Measurements from ENCODE around the gene OTOR. TPM values are rescaled to one million over a fixed set of nuclear protein-coding genes. Genes with fewer than 3 reads are reported as not detected.

The OTOR gene
- total RNA-seq: not detected in 2 replicates

GRCh38 chr20:16748308-16748900 is at the start of gene OTOR:
OTOR (plus strand) TSS chr20:16748358; CDS start chr20:16748402, 44 bp downstream.

DNA sequence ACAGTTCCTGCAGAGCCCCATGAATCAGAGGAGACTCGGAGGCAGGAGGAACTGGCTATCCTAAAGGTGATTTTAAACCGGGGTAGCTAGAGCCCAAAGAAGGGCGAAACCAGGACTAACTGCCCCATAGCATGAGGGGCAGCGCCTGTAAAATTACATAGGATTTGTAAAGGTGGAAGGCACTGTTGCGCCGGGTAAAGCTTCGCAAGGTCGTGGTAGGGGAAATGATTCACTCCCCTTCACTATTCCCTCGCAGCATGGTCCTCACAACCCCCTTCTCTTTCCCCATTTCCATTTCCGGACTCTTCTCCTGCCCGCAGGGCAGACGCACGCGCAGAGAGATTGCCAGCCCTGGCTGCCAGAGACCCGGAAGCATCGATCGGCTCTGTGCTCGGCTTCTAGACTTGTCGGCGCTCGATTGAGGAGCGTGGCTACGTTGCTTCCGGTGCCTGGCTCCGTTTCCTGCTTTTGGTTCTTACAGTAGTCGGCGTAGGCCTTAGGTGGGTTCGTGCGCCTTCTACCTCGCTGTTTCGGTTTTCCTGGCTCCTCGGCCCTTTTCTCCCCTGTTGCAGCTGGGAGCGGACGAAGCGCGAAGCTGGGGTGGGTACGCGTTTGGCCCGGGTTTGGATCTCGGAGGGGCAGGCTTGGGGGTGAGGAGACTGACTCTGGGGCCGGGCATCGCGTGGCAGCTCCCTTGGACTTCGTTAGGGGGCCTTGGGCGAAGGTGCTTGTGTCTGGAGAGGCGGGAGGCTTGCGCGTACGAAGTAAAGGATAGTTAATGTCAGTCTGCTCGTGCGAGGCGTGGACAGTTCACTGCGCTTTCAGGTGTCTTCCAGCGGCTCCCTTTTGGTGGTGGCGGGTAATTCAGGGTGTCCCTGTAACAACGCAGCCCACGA is 18.3 kb upstream of the OTOR start, which contains the start of gene SNRPB2:
TSS of gene SNRPB2 (plus strand) at position 462 of the 896 bp plus-strand sequence. CDS start 1,677 bp downstream, outside the sequence.

Other genes starting within 250 kb of the OTOR start
- 14.2 and 21.7 TPM in 2 replicates for gene KIF16B, start 174.9 kb upstream of the OTOR start, total RNA-seq
- 47.1 and 64.2 TPM in 2 replicates for gene SNRPB2, start 18.3 kb upstream of the OTOR start, total RNA-seq

Measured in regular cardiac myocyte (primary cell).